HEK293 (cell line): ENCODE results near the gene EHMT1.

Experiments used
- AEBP2 ChIP-seq: fragments of 450-650 bp; formaldehyde crosslinking; IDR thresholded peaks from 2 replicates; pipeline ENCODE4 v1.5.1; 2016; ENCODE audit warnings: missing biosample characterization, missing genetic modification characterization, borderline replicate concordance
- CTCF ChIP-seq: fragments of 450-650 bp; formaldehyde crosslinking; IDR thresholded peaks from 2 replicates; pipeline ENCODE4 v1.5.1; 2016; ENCODE audit warnings: missing biosample characterization, missing genetic modification characterization
- KLF1 ChIP-seq: fragments of 450-650 bp; formaldehyde crosslinking; IDR thresholded peaks from 2 replicates; pipeline ENCODE4 v1.5.1; 2016; ENCODE audit warnings: missing biosample characterization, missing genetic modification characterization
- MYNN ChIP-seq: fragments of 450-650 bp; formaldehyde crosslinking; IDR thresholded peaks from 2 replicates; pipeline ENCODE4 v1.5.1; 2016; ENCODE audit warnings: missing biosample characterization, missing genetic modification characterization, borderline replicate concordance
- REST ChIP-seq: fragments of 450-650 bp; formaldehyde crosslinking; IDR thresholded peaks from 2 replicates; pipeline ENCODE4 v1.5.1; 2016; ENCODE audit warnings: missing biosample characterization, missing genetic modification characterization
- TCF7L2 ChIP-seq: IDR thresholded peaks from 2 replicates; pipeline ENCODE4 v1.6.1; 2011; ENCODE audit warnings: low read depth, mild to moderate bottlenecking, inconsistent platforms, low read length, moderate library complexity, borderline replicate concordance
- ZBTB17 ChIP-seq: fragments of 450-650 bp; formaldehyde crosslinking; IDR thresholded peaks from 2 replicates; pipeline ENCODE4 v1.5.1; 2016; ENCODE audit warnings: missing biosample characterization, missing genetic modification characterization
- ZBTB48 ChIP-seq: fragments of 450-650 bp; formaldehyde crosslinking; IDR thresholded peaks from 2 replicates; pipeline ENCODE4 v1.5.1; 2016; ENCODE audit warnings: missing biosample characterization, missing genetic modification characterization
- ZNF155 ChIP-seq: fragments of 450-650 bp; formaldehyde crosslinking; IDR thresholded peaks from 2 replicates; pipeline ENCODE4 v1.5.1; 2016; ENCODE audit warnings: missing biosample characterization, missing genetic modification characterization
- ZNF239 ChIP-seq: fragments of 450-650 bp; formaldehyde crosslinking; IDR thresholded peaks from 2 replicates; pipeline ENCODE4 v1.5.1; 2016; ENCODE audit warnings: missing biosample characterization, missing genetic modification characterization
- ZNF24 ChIP-seq: fragments of 450-650 bp; formaldehyde crosslinking; IDR thresholded peaks from 2 replicates; pipeline ENCODE4 v1.5.1; 2016; ENCODE audit warnings: missing biosample characterization, missing genetic modification characterization
- ZNF311 ChIP-seq: fragments of 450-650 bp; formaldehyde crosslinking; IDR thresholded peaks from 2 replicates; pipeline ENCODE4 v1.5.1; 2017; ENCODE audit warnings: missing biosample characterization, missing genetic modification characterization, borderline replicate concordance

- no peak for TF ChIP-seq CTCF (tag by site-specific recombination)
- TF ChIP-seq TCF7L2 = no peak
- TF ChIP-seq ZBTB48 (tag by site-specific recombination) = no peak
- TF ChIP-seq AEBP2 = no peak
- no peak for TF ChIP-seq ZBTB17 (tag by site-specific recombination)
- TF ChIP-seq ZNF239 (tag by site-specific recombination) = no peak
- no peak for TF ChIP-seq KLF1 (tag by site-specific recombination)
- no peak for TF ChIP-seq ZNF311 (tag by site-specific recombination)
- no peak for TF ChIP-seq ZNF24 (tag by site-specific recombination)
- TF ChIP-seq MYNN (tag by site-specific recombination) = no peak
- no peak for TF ChIP-seq REST (tag by site-specific recombination)
- no peak for TF ChIP-seq ZNF155 (tag by site-specific recombination)
These were observed 115.4 kb downstream of the EHMT1 start for GRCh38 chr9:137734181-137734580.
